Hepatocyte (in vitro differentiated cells): ENCODE measurements around the gene TMEM184B. TPM values are rescaled to one million over a fixed set of nuclear protein-coding genes. Genes with fewer than 3 reads are reported as not detected.

Source experiments
- DNase-seq: peaks from one replicate; pipeline ENCODE4 v3.0.0-alpha.2; 2016; ENCODE audit warnings: low spot score
- H2AFZ ChIP-seq: fragments of 200-600 bp; sonication (generic); 2 replicates; pipeline ENCODE4 v1.6.0; 2016; ENCODE audit warnings: antibody characterized with exemption, mild to moderate bottlenecking
- H3K27ac ChIP-seq: fragments of 200-600 bp; sonication (generic); 2 replicates; pipeline ENCODE4 v1.5.1; 2016; ENCODE audit warnings: mild to moderate bottlenecking
- H3K27me3 ChIP-seq: fragments of 200-600 bp; sonication (generic); 2 replicates; pipeline ENCODE4 v1.6.1; 2016
- H3K36me3 ChIP-seq: fragments of 200-600 bp; sonication (generic); replicated peaks from 2 replicates; pipeline ENCODE4 v1.5.1; 2016; ENCODE audit warnings: low read depth; ENCODE audit not compliant: insufficient read depth
- H3K4me1 ChIP-seq: fragments of 200-600 bp; sonication (generic); 2 replicates; pipeline ENCODE4 v1.5.1; 2016; ENCODE audit warnings: mild to moderate bottlenecking, moderate library complexity; ENCODE audit not compliant: insufficient read depth
- H3K4me2 ChIP-seq: fragments of 200-600 bp; sonication (generic); 2 replicates; pipeline ENCODE4 v1.6.0; 2016
- H3K4me3 ChIP-seq: fragments of 200-600 bp; sonication (generic); 2 replicates; pipeline ENCODE4 v1.5.1; 2016; ENCODE audit warnings: mild to moderate bottlenecking
- H3K79me2 ChIP-seq: fragments of 200-600 bp; sonication (generic); 2 replicates; pipeline ENCODE4 v1.6.0; 2017; ENCODE audit warnings: mild to moderate bottlenecking
- H3K9me2 ChIP-seq: fragments of 200-600 bp; sonication (generic); replicated peaks from 2 replicates; pipeline ENCODE4 v1.6.0; 2017; ENCODE audit warnings: mild to moderate bottlenecking; ENCODE audit not compliant: insufficient read depth
- H3K9me3 ChIP-seq: fragments of 200-600 bp; sonication (generic); 2 replicates; pipeline ENCODE4 v1.5.1; 2016; ENCODE audit warnings: low read depth, mild to moderate bottlenecking
- H4K20me1 ChIP-seq: fragments of 200-600 bp; sonication (generic); 2 replicates; pipeline ENCODE4 v1.6.0; 2016; ENCODE audit warnings: mild to moderate bottlenecking; ENCODE audit not compliant: insufficient read depth, poor library complexity, severe bottlenecking
- CTCF ChIP-seq: fragments of 200-600 bp; sonication (generic); IDR thresholded peaks from 2 replicates; pipeline ENCODE4 v1.5.1; 2016; ENCODE audit warnings: antibody characterized with exemption, mild to moderate bottlenecking; ENCODE audit not compliant: poor library complexity
- EZH2 ChIP-seq: fragments of 200-600 bp; sonication (generic); IDR thresholded peaks from 2 replicates; pipeline ENCODE4 v1.6.1; 2016; ENCODE audit warnings: antibody characterized with exemption, mild to moderate bottlenecking, borderline replicate concordance
- EZH2phosphoT487 ChIP-seq: fragments of 200-600 bp; sonication (generic); IDR thresholded peaks from one replicate; pipeline ENCODE4 v1.6.1; 2018; ENCODE audit warnings: antibody characterized with exemption, mild to moderate bottlenecking, low read depth, moderate library complexity; ENCODE audit not compliant: unreplicated experiment, severe bottlenecking
- WGBS: methylation state at CpG from one replicate; pipeline ENCODE4 v1.1.6; 2016; ENCODE audit warnings: low lambda C conversion rate; ENCODE audit errors: missing lambda C conversion rate; 5-methylcytosine and 5-hydroxymethylcytosine counted together
- polyA plus RNA-seq: library from polyadenylated mRNA; unstranded; fragments of >200 nt; fragmentation: Nextera tagmentation; extraction: Ambion mirVana; gene quantifications from 2 replicates; pipeline ENCODE4 v1.2.1, GENCODE V29; 2016
- total RNA-seq: library from RNA; depleted of rRNA; stranded (reverse); fragments of >200 nt; gene quantifications from 2 replicates; pipeline ENCODE4 v1.2.3, GENCODE V29; 2014

TMEM184B gene
- total and polyA plus RNA-seq, 2 experiments from 2014 or later, result 58.2 to 102 TPM

- H3K4me1 ChIP-seq, result peaks cover 17% of the 10 kb centered on the region
- WGBS, result 43% methylated on average over 16 of the region's 16 CpGs
- no peaks in the 10 kb centered on the region for H3K9me3 ChIP-seq
- no peaks in the 10 kb centered on the region for H3K9me2 ChIP-seq
- peak; percentile 66 for DNase-seq
- H3K27ac ChIP-seq, result peak overlapping the region; percentile 72
- peak overlapping the region; percentile 49 for H3K4me2 ChIP-seq
- H3K36me3 ChIP-seq, result no peaks in the 10 kb centered on the region
- H3K4me3 ChIP-seq, result no peak overlapping the region
- TF ChIP-seq CTCF (no peak), EZH2 (no peak), EZH2phosphoT487 (no peak)
- peaks cover 82% of the 10 kb centered on the region for H4K20me1 ChIP-seq
- H3K27me3 ChIP-seq, result no peaks in the 10 kb centered on the region
- H3K79me2 ChIP-seq, result peaks cover 95% of the 10 kb centered on the region
- H2AFZ ChIP-seq, result no peak overlapping the region
Measured at GRCh38 chr22:38305471-38306448, 33.0 kb upstream of the TMEM184B start.

- no peak for DNase-seq
- no peak overlapping the region for H3K4me2 ChIP-seq
- peaks cover 70% of the 10 kb centered on the region for H4K20me1 ChIP-seq
- 97% methylated on average over 13 of the region's 13 CpGs for WGBS
- no peaks in the 10 kb centered on the region for H3K27me3 ChIP-seq
- no peak overlapping the region for H3K4me3 ChIP-seq
- TF ChIP-seq CTCF (no peak), EZH2phosphoT487 (no peak), EZH2 (no peak)
- no peak overlapping the region for H3K27ac ChIP-seq
- H3K9me3 ChIP-seq, result no peaks in the 10 kb centered on the region
- H3K36me3 ChIP-seq, result no peaks in the 10 kb centered on the region
- no peak overlapping the region for H2AFZ ChIP-seq
- peaks cover 88% of the 10 kb centered on the region for H3K79me2 ChIP-seq
- no peaks in the 10 kb centered on the region for H3K9me2 ChIP-seq
- peaks cover 7% of the 10 kb centered on the region for H3K4me1 ChIP-seq
Measured at GRCh38 chr22:38304526-38304925, 31.7 kb upstream of the TMEM184B start.

GRCh38 chr22:38303974-38304373 lies 31.2 kb upstream of the TMEM184B start:
- H3K9me3 ChIP-seq, result no peaks in the 10 kb centered on the region
- TF ChIP-seq EZH2 (no peak), CTCF (no peak), EZH2phosphoT487 (no peak)
- H3K36me3 ChIP-seq, result no peaks in the 10 kb centered on the region
- no peak overlapping the region for H3K27ac ChIP-seq
- 95% methylated on average over 5 of the region's 5 CpGs for WGBS
- DNase-seq, result no peak
- no peak overlapping the region for H3K4me3 ChIP-seq
- H3K79me2 ChIP-seq, result peaks cover 82% of the 10 kb centered on the region
- H4K20me1 ChIP-seq, result peaks cover 65% of the 10 kb centered on the region
- H3K4me1 ChIP-seq, result peaks cover 7% of the 10 kb centered on the region
- no peaks in the 10 kb centered on the region for H3K27me3 ChIP-seq
- no peaks in the 10 kb centered on the region for H3K9me2 ChIP-seq
- no peak overlapping the region for H2AFZ ChIP-seq
- H3K4me2 ChIP-seq, result no peak overlapping the region
